Stimulated activated naive CD8-positive, alpha-beta T cell treated with anti-CD3 and anti-CD28 coated beads, Interleukin-15, Interleukin-2, amounts not matched to agents 100 U/mL and 50 U/mL, for 24 hours (primary cell): ENCODE results near the gene MARCOL.
"Not testable (repeated sequence)": the region's sequence is repeated elsewhere in the genome, so short reads cannot be mapped to it uniquely, and the experiment has no call there.

Experiments
- ATAC-seq: fragments of 150-1000 bp; cut with Tn5 transposase; one replicate; pipeline ENCODE4 v1.10.0; 2021
- DNase-seq: peaks from one replicate; pipeline ENCODE4 v3.0.0; 2021

Gene MARCOL

DNA sequence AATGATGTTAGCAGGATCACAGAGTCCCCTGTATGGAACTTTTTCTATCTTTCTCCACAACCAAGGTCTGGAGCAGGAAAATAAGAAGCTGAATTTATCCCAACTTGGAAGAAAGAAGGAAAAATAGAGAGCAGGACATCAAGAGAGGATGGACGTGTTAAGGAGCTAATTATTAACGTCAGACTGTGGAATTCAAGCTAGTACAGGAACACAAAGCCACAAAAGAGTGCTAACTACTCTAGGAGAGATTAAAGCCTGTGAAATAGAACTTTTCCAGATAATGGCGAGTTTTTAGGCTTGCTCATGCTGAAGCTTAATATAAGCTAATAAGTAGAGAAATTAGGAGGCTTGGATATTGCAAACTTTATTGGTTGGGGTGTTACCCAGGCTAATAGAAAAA, 29.6 kb downstream of the MARCOL start:
- no peak for ATAC-seq
- DNase-seq, result no peak

DNA sequence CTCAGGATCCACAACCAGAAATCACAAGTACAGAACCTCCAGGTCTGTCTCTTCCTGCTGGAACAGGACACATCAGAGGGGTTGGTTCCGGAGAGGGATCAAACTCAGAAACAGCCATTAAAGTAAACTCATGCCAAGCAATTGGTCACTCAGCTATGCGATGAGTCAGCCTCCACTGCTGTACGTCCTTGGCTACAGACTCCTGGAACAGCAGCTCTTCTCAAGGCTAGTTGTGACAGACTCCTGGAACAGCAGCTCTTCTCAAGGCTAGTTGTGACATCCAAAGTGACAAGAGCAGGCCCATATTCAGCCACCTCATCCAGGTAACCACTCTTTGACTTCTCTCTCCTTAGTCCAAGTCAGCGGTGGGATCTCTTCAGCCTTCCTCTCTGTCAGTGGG, 30.2 kb downstream of the MARCOL start, which contains the start of gene SPINK13:
Gene SPINK13, plus strand, starts transcription at position 229 of the 400 bp plus-strand sequence. CDS start 1,279 bp downstream, outside the sequence.
- DNase-seq (no peak), ATAC-seq (no peak)

DNA sequence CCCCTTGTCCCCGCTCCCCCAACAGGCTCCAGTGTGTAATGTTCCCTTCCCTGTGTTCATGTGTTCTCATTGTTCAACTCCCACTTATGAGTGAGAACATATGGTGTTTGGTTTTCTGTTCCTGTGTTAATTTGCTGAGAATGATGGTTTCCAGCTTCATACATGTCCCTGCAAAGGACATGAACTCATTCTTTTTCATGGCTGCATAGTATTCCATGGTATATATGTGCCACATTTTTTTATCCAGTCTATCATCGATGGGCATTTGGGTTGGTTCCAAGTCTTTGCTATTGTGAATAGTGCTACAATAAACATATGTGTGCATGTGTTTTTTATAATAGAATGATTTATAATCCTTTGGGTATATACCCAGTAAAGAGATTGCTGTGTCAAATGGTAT, 36.8 kb downstream of the MARCOL start:
- ATAC-seq, result not testable (repeated sequence)

DNA sequence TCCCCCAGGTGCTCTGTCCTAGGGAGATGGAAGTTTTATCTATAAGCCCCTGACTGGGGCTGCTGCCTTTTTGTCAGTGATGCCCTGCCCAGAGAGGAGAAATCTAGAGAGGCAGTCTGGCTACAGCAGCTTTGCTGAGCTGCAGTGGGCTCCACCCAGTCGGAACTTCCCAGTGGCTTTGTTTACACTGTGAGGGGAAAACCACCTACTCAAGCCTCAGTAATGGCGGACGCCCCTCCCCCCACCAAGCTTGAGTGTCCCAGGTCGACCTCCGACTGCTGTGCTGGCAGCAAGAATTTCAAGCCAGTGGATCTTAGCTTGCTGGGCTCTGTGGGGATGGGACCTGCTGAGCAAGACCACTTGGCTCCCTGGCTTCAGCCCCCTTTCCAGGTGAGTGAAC, 42.6 kb downstream of the MARCOL start:
- DNase-seq, result peak; percentile 4
- not testable (repeated sequence) for ATAC-seq

More for the DNA sequence above, 36.8 kb downstream of the MARCOL start:
- DNase-seq, result not testable (repeated sequence)

DNA sequence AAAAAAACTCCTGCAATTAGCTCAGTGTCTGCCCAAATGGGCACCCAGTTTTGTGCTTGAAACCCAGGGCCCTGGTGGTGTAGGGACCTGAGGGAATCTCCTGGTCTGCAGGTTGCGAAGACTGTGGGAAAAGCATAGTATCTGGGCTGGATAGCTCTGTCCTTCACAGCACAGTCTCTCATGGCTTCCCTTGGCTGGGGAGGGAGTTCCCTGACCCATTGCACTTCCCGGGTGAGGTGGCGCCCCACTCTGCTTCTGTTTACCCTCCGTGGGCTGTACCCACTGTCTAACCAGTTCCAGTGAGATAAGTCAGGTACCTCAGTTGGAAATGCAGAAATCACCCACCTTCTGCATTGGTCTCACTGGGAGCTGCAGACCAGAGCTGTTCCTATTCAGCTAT, 43.0 kb downstream of the MARCOL start:
- not testable (repeated sequence) for ATAC-seq, DNase-seq

DNA sequence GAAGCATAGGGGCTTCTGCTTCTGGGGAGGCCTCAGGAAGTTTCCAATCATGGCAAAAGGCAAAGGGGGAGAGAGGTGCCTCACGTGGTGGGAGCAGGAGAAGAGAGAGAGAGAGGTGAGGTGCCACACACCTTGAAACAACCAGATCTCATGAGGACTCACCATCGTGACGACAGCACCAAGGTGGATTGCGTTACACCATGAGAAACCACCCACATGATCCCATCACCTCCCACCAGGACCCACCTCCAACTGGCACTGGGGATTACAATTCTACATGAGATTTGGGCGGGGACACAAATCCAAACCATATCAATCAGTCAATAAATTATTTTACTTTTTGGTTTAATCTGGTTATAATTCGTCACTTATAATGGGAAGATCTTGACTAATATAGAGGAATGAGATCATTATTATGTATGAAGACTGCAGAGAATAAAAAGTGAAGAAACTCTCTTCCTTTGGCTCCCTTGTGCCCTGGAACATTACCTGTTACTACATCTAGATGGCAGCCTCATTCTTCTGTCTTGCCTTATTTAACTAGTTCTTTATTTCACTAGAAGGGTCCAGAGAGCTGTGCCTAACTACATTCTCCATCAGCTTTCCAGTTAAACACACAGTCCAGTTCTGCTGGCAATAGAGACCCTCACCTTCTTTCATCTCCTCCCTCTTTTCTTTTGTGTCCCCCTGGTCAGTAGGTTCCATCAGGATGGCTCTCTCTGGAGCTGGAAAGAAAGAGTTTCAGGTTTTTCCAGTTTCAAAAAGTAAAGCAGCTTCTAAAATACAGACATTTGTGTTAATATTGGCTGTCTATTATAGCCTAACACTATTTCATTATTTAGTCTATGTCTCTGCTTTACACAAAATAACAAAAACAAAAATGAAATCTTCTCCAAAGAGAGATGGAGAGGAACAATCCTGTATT, 52.2 kb downstream of the MARCOL start:
- no peak for DNase-seq
- no peak for ATAC-seq
